ENCODE data around the gene ABCC4.

GRCh38 chr13:95124959-95125358 is 176.3 kb downstream of the ABCC4 start:
- TF ChIP-seq REST (IDR thresholded peaks at IDR 0.05; ENCODE audit: unreplicated experiment), result no peak
- TF ChIP-seq, protein P1, sequence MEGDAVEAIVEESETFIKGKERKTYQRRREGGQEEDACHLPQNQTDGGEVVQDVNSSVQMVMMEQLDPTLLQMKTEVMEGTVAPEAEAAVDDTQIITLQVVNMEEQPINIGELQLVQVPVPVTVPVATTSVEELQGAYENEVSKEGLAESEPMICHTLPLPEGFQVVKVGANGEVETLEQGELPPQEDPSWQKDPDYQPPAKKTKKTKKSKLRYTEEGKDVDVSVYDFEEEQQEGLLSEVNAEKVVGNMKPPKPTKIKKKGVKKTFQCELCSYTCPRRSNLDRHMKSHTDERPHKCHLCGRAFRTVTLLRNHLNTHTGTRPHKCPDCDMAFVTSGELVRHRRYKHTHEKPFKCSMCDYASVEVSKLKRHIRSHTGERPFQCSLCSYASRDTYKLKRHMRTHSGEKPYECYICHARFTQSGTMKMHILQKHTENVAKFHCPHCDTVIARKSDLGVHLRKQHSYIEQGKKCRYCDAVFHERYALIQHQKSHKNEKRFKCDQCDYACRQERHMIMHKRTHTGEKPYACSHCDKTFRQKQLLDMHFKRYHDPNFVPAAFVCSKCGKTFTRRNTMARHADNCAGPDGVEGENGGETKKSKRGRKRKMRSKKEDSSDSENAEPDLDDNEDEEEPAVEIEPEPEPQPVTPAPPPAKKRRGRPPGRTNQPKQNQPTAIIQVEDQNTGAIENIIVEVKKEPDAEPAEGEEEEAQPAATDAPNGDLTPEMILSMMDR (conservative IDR thresholded peaks at IDR 0.05; ENCODE audit: low read depth in 2 of 2), result no peak
- TF ChIP-seq EZH2 (IDR thresholded peaks at IDR 0.05; ENCODE audit: low read depth, unreplicated experiment), result no peak
- no peak for TF ChIP-seq POLR2AphosphoS5 (IDR thresholded peaks at IDR 0.05; ENCODE audit: low read depth)
- no peak for TF ChIP-seq EZH2phosphoT487 (IDR thresholded peaks at IDR 0.05; ENCODE audit: unreplicated experiment)
- TF ChIP-seq CREB1 (CRISPR knock-in tag; IDR thresholded peaks at IDR 0.05; ENCODE audit: low read depth), result no peak
